HuH-7 (cell line): ENCODE data around the gene ILKAP.
"Not testable (repeated sequence)": the region's sequence is repeated elsewhere in the genome, so short reads cannot be mapped to it uniquely, and the experiment has no call there.

Source experiments
- DNase-seq: peaks from one replicate; pipeline ENCODE4 v3.0.0; 2011; ENCODE audit warnings: low spot score

ILKAP gene

DNA sequence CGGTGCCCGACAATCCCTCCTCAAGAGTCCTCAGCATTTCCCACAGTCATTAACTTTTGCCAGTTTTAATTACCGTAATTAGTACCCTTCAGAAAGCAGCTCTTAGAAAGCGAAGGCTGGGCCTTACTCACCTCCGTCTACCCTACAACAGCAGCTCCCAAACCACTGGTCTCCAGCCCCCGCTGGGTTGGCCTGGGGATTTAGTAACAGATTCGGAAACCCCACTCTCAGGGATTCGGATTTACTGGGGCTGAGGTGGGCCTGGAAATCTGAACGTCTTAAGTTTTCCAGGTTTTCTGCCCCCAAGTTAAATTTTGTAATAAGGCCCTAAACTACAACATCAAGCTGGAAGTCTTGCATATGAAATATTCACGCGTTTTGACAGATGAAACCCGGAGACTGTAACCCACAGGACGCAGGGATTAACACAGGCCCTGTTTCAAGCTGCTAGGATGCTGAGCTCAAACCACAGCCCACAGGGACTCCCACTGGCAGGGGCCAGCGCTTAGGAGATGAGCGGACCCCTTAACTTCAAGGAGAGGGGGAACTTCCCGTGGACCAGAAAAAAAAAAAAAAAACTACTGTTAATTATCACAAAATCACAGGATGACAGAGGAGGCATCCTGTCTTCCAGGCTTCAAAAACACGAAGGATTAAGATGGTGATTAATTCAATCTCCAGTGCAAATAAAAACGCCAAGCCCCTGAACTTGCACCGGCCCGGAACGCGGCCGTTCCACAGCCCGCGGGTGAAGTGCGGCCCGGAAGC lies 985 bp downstream of the ILKAP start:
- DNase-seq = no peak

DNA sequence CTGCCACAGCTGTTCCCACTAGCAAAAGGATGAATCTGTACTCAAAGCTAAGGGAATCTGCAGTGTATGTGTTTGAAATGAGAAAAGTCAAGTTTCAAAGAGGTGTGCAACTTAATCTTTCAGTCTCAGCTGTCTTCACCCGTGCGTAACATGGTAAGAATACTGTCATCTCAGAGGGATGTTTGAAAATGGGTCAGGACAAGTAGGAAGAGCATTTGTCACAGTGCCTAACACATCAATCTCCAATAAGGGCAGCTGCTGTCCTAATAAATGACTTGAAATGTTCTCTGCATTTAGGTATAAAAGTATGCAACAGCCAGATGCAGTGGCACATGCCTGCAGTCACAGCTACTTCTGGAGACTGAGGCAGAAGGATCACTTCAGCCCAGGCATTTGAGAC lies 13.1 kb downstream of the ILKAP start:
- DNase-seq = no peak

DNA sequence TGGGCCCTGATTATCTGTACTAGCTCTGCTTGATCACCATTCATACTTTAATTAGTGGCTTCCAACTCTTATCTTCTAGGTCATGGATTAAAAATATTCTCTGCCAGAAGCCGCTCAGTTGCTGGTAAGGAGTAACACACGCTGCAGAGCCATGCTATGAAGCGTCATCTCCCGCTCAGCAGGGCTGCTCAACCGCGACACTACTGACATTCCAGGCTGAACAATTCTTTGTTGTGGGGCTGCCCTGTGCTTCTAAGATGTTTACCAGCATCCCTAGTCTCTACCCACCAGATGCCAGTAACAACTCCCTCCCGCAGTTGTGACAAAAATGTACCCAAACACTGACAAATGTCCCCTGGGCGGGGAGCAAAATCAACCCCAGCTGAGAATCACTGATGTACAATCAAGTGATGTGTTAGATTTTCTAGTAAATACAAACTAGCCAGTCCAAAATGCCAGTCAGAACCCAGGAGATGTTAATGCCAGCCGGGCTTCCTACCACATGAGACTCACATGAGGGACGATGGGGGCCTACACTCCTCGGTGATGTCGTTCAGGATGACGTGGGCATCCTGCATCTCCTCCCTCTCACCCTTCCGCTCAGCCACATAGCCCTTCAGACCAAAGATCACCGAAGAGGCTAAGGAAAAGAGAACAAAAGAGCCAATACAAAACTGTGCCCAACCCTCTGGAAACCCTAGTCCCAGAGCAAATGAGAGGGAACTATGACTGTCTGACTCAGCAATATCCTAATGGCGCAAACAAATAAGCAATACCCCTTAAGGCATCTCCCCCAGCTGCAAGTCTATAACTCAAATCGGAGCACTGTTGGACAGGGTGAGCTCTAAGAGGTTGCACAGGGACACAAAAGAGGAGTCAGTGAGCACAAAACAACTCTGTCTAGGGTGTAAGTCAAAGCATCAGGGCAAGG lies 15.6 kb downstream of the ILKAP start:
- DNase-seq = no peak

DNA sequence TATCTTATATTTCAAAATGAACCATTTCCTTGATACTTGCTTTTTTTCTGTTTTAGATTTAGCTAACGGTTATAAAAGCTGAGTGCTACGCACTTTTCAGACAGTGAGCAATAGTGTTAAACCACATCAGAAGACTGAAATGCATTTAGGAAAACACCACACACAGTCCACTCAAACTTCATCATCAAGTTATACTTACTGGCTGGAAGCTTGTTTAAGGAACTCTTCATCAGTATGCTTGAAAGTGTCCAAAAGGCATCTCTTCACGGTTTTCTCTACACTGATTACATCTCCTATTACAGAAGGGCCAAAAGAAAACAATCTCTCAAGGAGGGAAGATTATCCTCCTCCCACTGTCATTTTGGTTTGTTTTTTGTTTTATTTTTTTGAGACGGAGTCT lies 19.7 kb downstream of the ILKAP start:
- no peak for DNase-seq

DNA sequence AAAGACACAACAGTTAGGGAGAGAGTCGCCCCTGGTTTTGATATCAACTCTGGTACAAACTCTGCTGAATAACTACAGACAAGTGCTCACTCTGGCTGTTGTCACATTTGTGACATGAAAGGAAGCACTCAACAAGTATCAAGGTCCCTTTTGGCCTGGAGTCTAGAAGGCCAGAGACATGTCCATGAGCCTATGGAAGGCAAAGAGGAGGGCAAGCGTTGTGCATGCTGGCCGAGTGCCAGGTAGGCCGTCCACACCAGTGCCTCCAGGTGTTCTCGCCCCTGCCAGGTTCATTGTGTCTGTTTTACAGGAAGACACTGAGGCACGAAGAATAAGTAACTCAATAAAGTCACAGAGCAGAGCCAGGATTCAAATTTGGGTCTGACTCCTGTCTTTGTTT lies 21.1 kb downstream of the ILKAP start:
- DNase-seq = no peak

DNA sequence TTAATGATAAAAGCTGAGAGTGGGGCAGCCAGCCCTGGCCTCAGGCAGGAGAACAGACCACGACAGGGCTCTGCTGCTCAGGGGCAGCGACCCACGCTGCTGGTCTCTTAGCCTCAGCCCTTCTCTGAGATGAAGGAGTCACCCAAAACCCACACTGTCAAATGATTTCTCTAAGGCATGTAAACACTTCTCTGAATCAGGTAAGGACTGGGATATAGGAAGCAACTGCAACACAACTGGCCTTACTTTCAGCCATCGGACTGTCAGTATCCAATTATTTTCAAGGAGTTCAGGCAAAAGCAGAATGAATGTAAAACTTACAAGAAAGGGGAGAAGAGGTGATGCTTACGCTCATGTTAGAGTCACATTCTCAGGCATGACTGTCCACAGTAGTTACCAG lies 22.9 kb downstream of the ILKAP start:
- DNase-seq = no peak

DNA sequence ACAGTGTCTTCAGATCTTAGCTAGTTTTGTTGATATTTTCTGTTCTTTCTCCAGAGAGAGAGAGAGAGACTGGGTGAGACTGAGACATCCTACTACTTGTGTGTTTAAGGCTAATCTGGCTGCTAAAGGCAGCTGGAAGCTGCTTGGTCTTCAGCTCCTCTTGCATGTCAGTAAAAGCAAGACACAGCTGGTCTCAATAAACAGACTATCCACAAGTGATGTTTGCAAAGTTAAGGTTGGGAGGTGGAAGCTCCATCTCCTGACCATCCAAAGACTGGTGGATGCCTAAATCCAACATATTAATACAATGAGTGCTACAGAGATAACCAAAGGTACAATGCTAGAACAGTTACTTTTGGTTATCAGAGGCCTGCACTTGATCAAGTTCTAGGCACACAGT lies 26.9 kb downstream of the ILKAP start:
- DNase-seq = no peak

DNA sequence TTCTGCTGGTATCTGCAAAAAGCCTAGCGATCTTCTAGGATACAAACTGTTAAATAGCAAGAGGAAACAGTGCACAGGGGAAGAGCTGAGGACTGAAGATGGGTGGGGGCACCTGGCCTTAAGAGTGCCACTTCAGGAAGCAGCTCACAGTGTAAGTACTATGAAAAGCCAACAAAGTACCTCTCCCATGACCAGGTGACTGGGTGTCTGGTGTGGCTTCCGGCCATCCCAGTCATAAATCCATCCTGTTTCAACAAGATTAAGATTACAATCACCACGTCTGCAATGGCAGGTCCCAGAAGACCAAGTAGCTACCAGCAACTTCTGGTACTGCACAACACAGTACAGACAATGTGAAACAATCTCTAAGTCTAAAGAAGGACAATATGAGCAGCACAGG lies 28.8 kb downstream of the ILKAP start:
- DNase-seq = no peak

DNA sequence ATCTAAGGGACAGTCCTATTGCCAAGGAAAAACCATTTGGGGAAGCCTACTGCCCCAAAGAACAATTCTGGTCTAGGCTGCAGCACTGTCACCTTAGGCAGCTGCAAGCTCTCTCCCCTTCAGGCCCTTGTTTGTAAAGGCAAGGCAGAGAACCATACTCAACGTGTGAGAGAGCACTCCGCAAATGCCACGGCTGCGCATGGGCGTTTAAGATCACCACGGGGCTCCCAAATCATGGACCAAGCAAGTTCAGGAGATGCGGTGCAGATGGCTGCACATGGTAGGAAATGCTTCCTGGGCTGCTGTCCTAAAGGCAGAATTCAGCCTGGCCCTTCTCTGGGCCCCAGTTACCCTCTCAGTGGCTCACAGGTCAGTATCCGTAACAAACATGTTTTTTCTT lies 29.2 kb downstream of the ILKAP start:
- DNase-seq = no peak

DNA sequence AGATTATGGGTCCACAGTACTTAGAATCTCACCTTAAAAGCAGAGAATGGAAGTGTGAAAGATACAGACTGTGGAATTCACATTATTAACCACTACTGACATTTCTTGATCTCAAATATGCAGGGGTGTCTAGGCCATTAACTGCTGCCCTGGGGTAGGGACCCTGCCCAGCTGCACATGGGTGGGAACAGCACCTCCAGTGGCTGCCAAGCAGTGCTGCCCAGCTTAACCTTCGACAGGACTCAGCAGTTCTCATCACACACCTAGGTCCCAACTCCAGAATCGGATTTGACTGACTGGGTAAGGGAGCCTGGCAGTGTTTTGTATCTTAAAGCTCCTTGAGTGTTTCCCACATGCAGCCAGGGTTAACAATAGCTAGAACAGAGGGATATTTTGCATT lies 29.8 kb downstream of the ILKAP start:
- no peak for DNase-seq

DNA sequence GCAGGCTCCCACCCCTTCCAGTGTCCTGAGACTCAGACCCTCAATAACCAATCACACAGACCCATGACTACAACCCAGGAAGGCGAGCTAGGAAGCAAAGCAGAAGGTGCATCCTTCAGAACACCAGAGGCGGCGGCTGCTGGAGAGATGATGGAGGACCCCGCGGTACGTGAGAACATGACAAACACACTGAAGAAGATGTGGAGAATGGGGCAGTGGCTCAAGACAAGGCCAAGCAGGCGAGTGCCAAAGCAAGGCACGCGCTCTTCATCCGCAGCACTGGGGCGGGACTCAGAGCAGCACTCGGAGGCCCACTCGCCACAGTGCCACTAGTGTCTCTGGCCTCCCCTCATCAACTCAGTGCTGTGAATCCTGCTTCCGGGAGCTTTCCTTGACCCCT lies 31.1 kb downstream of the ILKAP start:
- DNase-seq = no peak

DNA sequence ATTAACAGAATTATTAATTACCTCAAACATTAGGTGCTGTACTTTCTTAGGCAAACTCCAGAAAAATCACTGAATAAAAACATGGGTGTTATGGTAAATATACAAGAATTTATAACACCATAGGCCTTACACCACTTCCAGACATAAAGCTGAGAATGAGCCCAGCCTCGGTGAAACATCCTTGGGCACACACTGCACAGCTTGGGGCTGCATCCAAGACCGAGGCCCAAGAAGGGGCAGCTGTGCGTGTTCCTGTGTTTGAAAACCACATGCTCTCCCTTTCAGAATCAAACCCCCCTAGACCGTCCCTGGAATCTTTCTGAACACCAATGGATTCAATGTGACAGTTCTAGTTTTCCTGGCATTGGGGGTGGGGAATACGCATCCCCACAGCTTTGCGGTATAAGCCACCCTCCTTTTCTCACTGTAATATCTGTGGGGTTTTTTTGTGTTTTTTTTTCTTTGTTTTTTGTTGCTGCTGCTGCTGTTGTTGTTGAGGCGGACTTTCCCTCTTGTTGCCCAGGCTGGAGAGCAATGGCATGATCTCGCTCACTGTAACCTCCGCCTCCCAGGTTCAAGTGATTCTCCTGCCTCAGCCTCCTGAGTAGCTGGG lies 31.8 kb downstream of the ILKAP start:
- DNase-seq = no peak

DNA sequence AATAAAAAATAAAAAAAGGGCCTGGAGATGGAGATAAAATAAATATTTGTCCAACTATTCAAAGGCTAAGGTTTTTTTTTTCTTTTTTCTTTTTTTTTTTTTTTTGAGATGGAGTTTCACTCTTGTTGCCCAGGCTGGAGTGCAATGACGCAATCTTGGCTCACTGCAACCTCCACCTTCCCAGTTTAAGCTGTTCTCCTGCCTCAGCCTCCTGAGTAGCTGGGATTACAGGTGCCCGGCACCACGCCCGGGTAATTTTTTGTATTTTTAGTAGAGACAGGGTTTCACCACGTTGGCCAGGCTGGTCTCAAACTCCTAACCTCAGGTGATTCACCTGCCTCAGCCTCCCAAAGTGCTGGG lies 32.4 kb downstream of the ILKAP start:
- DNase-seq = not testable (repeated sequence)

DNA sequence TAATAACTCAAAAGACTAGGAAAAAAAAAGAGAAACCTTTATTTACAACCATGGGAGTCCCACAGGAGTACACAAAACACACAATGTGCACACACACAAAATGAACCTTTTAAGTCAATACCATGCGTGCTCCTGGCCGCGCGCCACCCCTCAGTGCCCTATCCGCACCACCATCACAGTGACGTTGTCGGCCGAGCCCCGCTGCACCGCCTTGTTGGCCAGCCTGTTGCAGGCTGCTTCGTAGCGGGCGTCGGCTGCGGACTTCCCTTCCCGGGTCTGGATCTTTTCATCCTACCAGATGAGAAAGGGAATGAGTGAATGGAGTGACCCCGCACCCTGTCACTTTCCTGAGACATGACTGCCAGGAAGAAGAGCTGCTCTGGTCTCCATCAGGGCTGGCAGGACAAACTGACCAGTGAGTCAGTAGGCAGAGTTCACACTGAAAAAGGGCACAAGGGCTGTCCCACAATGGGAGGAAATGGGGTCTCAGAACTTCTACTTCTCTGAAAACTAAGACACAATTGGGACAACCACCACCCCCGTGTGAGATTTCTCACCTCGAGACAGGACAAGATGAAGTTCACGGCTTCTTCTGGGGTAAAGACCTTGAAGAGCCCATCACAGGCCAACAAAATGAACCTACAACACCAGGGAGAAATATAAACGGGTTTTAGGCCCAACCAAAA lies 33.0 kb downstream of the ILKAP start:
- DNase-seq = no peak

DNA sequence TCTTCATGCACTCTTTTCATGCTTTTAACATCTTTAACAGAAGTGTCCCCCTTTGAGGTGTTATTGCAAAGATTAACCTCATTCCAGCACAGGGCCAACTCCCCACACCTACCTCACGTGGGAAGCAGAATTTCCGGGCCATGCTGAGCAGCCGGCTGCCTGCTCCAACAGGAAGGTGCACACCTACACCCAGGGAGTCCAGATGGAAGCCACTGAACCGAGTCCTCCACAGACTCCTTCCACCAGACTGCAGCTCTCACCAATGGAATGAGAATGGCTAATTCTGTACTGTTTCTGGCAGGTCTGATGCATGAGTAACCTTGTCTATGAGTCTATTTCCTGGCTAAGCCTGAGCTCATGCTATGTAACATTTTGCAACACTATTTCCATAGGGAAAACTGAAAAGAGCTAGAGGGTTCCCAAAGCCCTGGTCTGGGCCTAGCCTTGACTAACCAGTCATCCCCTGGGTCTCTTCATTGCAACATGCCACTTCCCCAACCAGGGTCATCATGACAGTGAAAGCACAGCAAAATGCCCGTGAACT lies 33.7 kb downstream of the ILKAP start:
- no peak for DNase-seq

DNA sequence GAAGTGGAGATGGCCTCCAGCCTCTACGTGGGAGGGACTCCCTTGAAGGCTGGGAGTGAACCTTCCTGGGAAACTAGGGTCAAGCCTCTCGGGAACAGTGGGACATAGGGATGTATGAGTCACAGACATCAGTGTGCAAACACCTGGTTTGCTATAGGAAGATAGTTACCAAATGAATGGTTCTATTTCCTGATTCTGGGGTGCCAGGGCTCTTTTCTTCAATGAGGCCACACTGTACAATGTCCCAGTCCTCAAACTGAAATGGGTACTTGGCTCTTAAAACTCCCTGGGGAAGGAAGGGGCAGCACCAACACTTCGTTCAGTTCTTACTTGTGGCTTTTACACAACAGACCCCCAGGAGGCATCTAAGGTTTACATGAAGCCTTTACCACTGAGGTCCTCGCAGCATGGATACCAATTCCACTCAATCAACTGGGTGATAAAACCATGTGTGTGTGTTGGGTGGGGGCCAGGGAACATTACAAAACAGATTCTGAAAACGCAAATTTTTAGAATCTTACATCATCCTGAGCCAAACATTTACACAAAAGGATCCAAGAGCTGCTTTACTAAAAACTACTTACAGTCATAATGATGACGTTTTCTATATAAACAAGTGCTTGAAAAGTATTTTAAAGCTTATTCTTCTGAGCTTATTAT lies 34.3 kb downstream of the ILKAP start:
- DNase-seq = no peak

DNA sequence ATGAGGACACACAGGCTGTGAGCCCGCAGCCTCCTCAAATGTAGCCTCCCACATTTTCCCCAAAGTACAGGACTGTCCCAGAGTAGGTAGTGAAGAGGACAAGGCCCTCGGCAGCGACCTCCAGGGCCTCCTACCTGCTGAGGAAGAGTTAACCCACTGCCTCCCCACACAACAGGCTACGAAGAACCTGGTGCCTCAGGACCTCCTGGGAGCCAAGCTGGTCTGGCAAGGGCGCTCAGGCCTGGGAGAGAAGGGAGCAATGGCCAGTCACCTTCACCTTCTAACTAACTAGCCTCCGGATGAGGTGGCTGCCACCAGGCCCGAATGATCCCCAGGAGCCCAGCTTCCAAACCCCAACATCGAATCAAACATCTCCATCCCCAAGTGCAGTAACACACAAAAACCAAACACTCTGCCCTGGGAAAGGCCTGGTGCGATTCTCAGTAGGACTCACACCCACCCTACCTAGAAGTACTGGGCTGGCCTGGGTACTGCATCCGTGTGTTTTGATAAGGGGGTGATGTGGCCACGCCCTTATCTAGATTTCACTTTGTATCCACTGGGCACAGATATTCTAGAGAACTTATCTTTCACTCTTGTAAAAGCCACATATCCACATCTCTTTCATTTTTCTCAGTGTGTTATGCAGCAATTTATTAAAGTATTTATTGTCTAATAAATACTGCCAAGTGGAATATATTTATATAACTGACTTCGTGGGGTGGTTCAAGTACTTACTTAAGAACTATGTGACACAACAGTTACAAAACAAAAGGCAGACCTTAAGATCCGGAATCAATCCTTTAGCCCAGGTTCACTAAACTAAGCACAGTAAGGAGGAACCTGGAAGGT lies 35.1 kb downstream of the ILKAP start:
- no peak for DNase-seq

DNA sequence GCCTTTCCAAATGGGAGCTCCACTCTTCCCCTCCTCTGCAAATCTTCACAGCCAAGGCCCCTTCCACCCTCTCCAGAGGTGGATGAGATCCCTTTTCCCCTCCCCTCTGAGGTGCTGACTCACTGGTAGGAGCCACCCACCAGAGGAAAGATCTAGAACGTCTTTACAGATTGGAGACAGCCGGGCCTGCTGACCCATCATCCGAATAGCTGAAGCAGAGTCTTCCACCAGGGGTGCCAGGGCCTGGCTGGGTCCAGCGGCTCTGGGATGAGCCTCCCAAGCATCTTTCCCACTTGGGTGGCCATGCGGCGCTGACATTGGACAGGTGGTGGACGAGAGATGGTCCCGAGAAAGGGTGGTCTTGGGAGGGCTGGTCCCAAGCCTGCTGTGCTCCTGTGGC lies 35.7 kb downstream of the ILKAP start:
- no peak for DNase-seq

DNA sequence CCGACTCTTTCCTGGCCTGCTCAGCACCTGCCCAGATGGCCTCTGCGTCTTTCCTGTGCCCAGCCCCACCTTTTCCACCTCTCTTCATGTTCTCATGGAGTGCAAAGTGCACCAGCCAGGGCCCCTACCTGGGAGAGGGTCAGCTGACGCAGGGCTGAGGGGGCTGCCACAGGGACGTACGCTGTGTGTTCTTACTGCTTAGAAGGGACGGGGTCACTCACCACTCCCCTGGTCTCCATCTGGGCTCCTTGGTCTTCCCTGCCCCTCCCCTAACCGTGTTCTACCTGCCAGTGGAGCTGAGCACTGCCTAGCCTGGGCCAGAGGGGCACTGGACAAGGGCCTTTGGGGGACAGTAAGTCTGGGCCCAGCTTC lies 36.2 kb downstream of the ILKAP start:
- DNase-seq = no peak

DNA sequence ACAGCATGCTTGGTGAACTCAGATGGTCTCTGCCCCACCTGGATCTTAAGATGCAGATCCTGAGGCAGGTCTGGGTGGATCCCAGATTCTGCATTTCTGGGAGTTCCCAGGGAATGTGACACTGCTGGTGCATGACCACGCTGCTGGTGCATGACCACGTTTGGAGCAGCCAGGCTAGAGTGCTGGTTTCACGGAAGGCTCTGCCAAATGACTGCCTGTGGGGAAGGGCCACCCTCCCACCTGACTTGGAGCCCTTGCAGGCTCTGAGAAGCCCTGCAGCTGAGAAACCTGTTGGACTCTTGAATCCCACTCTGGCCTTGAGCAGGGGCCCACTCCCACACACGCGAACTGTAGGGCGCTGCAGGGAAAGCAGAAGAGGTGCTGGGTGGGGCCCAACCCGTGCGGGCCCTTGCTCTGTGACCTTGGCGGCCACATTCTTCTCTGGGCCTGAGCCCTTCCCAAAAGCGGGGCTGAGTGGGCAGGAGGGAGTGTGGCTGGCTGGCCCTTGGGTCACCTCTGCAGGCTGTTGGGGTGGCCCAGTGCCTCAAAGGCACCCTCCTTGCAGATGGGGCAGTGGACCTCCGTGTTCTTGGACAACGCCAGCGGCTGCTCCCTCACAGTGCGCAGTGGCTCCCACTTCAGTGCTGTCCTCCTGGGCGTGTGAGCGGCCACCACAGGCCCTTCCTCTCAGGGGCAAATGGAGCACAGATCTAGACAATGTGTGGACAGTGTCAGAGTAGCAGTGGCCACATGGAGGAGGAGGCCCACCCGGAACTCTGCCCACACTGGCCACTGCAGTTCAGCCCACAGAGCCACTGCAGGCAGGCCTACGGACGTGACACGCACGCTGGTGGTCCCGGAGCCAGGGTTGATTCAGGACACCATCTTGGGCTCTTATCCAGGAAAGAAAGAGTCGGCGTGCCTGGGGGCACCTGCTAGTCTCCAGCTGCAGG lies 36.8 kb downstream of the ILKAP start:
- no peak for DNase-seq
